Retinal pigment epithelial cell (primary cell): ENCODE data around the gene FAM13A.
"Not testable (repeated sequence)": the region's sequence is repeated elsewhere in the genome, so short reads cannot be mapped to it uniquely, and the experiment has no call there.

Experiments used
- DNase-seq: peaks from one replicate; pipeline ENCODE4 v3.0.0-alpha.2; 2010; ENCODE audit warnings: low read depth
- H3K4me3 ChIP-seq: 2 replicates; pipeline ENCODE4 v1.5.1; 2011; ENCODE audit warnings: mild to moderate bottlenecking, low read length, control low read depth, moderate library complexity
- CTCF ChIP-seq: conservative IDR thresholded peaks from 2 replicates; pipeline ENCODE4 v1.5.1; 2011; ENCODE audit warnings: low read depth, low read length, control low read depth, inconsistent platforms

Gene FAM13A

GRCh38 chr4:88907478-88907877 is 149.5 kb downstream of the FAM13A start:
- TF ChIP-seq CTCF = no peak
- DNase-seq = peak; percentile 4
- no peak overlapping the region for H3K4me3 ChIP-seq

GRCh38 chr4:88904240-88904639 is 152.7 kb downstream of the FAM13A start:
- not testable (repeated sequence) for DNase-seq, H3K4me3 ChIP-seq

- no peak for TF ChIP-seq CTCF
- H3K4me3 ChIP-seq = no peak overlapping the region
- no peak for DNase-seq
Measured at GRCh38 chr4:88900432-88900831, 156.6 kb downstream of the FAM13A start.

- DNase-seq = no peak
- no peak for TF ChIP-seq CTCF
- H3K4me3 ChIP-seq = no peak overlapping the region
Measured at GRCh38 chr4:88897752-88898151, 159.2 kb downstream of the FAM13A start.

- no peak for DNase-seq
- no peak for TF ChIP-seq CTCF
Measured at GRCh38 chr4:88897180-88897579, 159.8 kb downstream of the FAM13A start.

GRCh38 chr4:88893961-88894360 is 163.0 kb downstream of the FAM13A start:
- no peak for TF ChIP-seq CTCF
- DNase-seq = no peak

More at GRCh38 chr4:88897180-88897579, 159.8 kb downstream of the FAM13A start:
- H3K4me3 ChIP-seq = no peak overlapping the region

GRCh38 chr4:88892646-88893045 is 164.3 kb downstream of the FAM13A start:
- TF ChIP-seq CTCF = no peak
- H3K4me3 ChIP-seq = no peak overlapping the region
- no peak for DNase-seq

More at GRCh38 chr4:88893961-88894360, 163.0 kb downstream of the FAM13A start:
- no peak overlapping the region for H3K4me3 ChIP-seq

GRCh38 chr4:88891636-88892035 is 165.3 kb downstream of the FAM13A start:
- no peak for DNase-seq
- TF ChIP-seq CTCF = no peak
- no peak overlapping the region for H3K4me3 ChIP-seq

GRCh38 chr4:88887409-88887808 is 169.6 kb downstream of the FAM13A start:
- DNase-seq, H3K4me3 ChIP-seq: not testable (repeated sequence)
